Stimulated activated naive CD8-positive, alpha-beta T cell treated with anti-CD3 and anti-CD28 coated beads, Interleukin-15, amount 100 ng/mL, for 72 hours (primary cell): ENCODE results near the gene ZNF366.
"Not testable (repeated sequence)": the region's sequence is repeated elsewhere in the genome, so short reads cannot be mapped to it uniquely, and the experiment has no call there.

ENCODE experiments used
- ATAC-seq: fragments of 150-1000 bp; cut with Tn5 transposase; 2 replicates; pipeline ENCODE4 v1.10.0; 2021; ENCODE audit warnings: mild to moderate bottlenecking, moderate library complexity
- DNase-seq, 2 donors: peaks; one replicate each; pipeline ENCODE4 v3.0.0; 2021 to 2022
- H3K27ac Mint-ChIP-seq, 2 donors: one replicate each; pipeline ENCODE4 v1.8.0; 2022; ENCODE audit warnings: mild to moderate bottlenecking in 2 of 2, mixed read lengths in 2 of 2, moderate library complexity in 2 of 2
- H3K27me3 Mint-ChIP-seq: one replicate; pipeline ENCODE4 v1.8.0; 2022; ENCODE audit warnings: mixed read lengths
- H3K4me1 Mint-ChIP-seq: one replicate; pipeline ENCODE4 v1.8.0; 2022; ENCODE audit warnings: mild to moderate bottlenecking, mixed read lengths
- H3K4me3 Mint-ChIP-seq, 2 donors: one replicate each; pipeline ENCODE4 v1.8.0; 2022; ENCODE audit warnings: mild to moderate bottlenecking in 2 of 2, mixed read lengths in 2 of 2, moderate library complexity in 1 of 2
- H3K9me3 Mint-ChIP-seq, 2 donors: one replicate each; pipeline ENCODE4 v1.8.0; 2022; ENCODE audit warnings: mixed read lengths in 2 of 2

ZNF366 gene

GRCh38 chr5:72433522-72433921, 73.7 kb downstream of the ZNF366 start:
- H3K27me3 Mint-ChIP-seq, result peaks cover 34% of the 10 kb centered on the region
- H3K4me3 Mint-ChIP-seq, result no peak overlapping the region
- no peak overlapping the region for H3K27ac Mint-ChIP-seq
- DNase-seq, result no peak
- H3K9me3 Mint-ChIP-seq, result no peaks in the 10 kb centered on the region
- ATAC-seq, result no peak
- no peaks in the 10 kb centered on the region for H3K4me1 Mint-ChIP-seq

DNA sequence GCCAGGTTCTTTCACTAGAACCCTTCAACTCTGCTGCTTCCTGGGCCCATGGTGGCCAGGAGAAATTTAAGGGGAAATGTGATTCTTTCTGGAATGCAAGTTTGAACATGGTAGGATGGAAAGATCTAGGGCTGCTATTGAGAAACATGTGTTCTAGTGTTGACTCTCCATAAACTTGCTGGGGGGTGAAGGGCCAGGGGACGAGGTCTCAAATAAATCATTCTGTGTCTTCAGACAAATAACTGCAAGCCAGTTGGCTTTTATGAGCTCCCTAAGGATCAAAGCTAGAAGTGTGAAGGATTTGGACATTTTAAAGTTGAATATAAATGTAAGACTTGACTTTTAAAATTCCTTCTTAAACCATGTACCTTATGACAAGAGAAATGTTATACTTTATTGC, 78.5 kb downstream of the ZNF366 start:
- Mint-ChIP-seq H3K4me3 (no peak overlapping the region), H3K27me3 (peaks cover 32% of the 10 kb centered on the region), H3K4me1 (no peaks in the 10 kb centered on the region), H3K9me3 (no peaks in the 10 kb centered on the region), H3K27ac (no peak overlapping the region)
- DNase-seq (no peak), ATAC-seq (no peak)

DNA sequence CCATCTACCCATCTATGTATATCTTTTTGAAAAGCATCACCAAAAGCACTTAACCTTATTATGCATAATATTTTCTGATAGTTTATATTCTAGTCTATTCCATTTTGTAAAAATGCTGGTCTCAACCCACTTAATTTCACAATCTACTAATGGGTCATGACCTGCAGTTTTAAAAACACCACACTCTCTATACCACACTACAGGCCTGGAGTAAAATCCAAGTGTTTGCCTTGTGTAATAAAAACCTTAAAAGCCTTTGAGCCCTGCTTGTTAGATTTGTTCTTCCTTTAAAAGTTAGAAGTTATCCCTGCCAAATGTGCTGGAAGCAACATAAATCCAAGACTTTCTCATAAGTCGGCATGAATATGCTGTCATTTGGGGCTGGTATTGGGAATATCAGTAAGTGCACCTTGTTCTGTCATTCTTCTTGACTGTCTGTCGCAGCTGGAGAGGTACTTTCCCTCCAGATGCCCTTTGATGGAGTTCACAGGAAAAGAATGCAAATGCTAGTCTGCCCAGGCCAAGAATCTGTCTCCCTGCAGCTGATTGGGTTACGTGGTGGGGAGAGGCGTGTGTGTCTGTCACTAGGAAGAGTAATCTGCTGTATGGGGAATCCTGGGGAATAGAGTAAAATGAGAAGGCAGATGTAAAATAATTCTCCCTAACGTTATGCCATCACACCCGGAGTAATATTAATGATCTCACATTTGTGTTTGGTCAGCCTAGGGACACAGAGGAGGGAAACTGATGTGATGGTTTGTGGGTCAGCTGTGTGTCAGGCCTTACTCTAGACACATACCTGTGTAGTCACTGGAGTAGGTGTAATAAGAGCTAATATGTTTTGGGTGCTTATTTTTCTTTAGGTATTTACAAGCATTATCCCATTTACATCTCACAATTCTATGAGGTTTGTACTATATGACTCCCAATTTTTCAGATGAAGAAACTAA, 79.4 kb downstream of the ZNF366 start:
- H3K4me1 Mint-ChIP-seq, result no peaks in the 10 kb centered on the region
- no peak for ATAC-seq
- no peak for DNase-seq
- no peaks in the 10 kb centered on the region for H3K9me3 Mint-ChIP-seq
- H3K4me3 Mint-ChIP-seq, result no peak overlapping the region
- H3K27me3 Mint-ChIP-seq, result peaks cover 38% of the 10 kb centered on the region
- no peak overlapping the region for H3K27ac Mint-ChIP-seq

GRCh38 chr5:72427016-72427415, 80.2 kb downstream of the ZNF366 start:
- no peak for ATAC-seq
- Mint-ChIP-seq H3K4me1 (no peaks in the 10 kb centered on the region), H3K4me3 (no peak overlapping the region), H3K27ac (no peak overlapping the region), H3K27me3 (peaks cover 41% of the 10 kb centered on the region), H3K9me3 (no peaks in the 10 kb centered on the region)
- DNase-seq, result no peak

DNA sequence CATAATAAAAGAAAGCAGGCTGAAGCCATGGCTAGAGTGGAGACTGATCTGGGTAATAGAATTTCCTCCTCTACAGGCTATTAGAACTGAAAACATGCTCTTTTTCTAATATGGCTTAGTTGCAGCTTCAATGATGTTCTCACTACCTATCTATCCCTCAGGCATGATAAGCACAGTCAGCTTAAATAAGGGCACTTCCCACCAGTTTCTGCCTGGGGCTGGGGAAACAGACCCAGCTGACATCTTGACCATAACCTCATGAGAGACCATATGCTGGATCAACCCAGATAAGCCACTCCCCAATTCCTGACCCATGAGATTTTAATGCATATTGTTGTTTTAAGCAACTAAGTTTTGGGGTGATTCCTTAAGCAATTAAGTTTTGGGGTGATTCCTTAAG, 81.2 kb downstream of the ZNF366 start:
- peaks cover 41% of the 10 kb centered on the region for H3K27me3 Mint-ChIP-seq
- no peak for ATAC-seq
- no peaks in the 10 kb centered on the region for H3K4me1 Mint-ChIP-seq
- H3K9me3 Mint-ChIP-seq, result no peaks in the 10 kb centered on the region
- DNase-seq, result no peak
- H3K4me3 Mint-ChIP-seq, result no peak overlapping the region
- H3K27ac Mint-ChIP-seq, result no peak overlapping the region

GRCh38 chr5:72418271-72418670, 88.9 kb downstream of the ZNF366 start:
- no peaks in the 10 kb centered on the region for H3K4me1 Mint-ChIP-seq
- no peak for ATAC-seq
- H3K4me3 Mint-ChIP-seq, result no peak overlapping the region

DNA sequence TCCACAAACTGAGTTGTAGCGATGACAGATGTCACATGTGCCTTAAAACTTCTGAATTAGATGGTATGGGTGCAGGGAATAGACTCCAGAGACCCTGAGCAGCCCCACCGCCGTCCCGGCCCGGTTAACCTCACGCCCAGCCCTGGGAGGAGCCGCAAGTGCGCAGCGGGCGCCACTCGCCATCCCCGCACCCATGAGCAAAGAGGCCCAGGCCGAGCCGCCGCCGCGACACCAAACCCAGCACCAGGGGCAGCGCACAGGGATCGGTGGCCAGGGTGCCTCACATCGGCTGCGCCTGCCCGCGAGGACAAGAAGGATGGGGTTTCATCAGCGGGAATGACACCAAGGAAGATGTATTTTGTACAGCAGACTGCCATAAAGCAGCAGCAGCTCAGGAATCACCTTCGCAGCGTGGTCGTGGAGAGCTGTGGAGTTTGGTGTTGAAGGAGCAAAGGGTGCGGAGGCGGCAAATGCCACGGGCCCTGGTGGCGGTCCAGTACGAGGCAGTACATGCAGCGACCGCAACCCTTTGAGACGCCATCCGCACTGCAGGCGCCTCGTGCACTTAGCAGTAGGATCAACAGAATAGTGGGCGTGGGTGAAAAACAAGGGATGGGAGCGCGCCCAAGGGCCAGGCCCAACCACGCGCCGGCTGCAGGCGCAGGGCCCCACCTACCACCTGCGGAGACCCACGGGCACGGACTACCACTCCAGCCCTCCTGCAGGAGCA, 89.7 kb downstream of the ZNF366 start:
- H3K4me3 Mint-ChIP-seq, result no peak overlapping the region
- peaks cover 0 to 6% of the 10 kb centered on the region in 2 donors for H3K9me3 Mint-ChIP-seq
- ATAC-seq (peak; percentile 43), DNase-seq (no peak)
- H3K4me1 Mint-ChIP-seq, result no peaks in the 10 kb centered on the region
- H3K27ac Mint-ChIP-seq, result no peak overlapping the region
- H3K27me3 Mint-ChIP-seq, result peaks cover under 1% of the 10 kb centered on the region

More at GRCh38 chr5:72418271-72418670, 88.9 kb downstream of the ZNF366 start:
- H3K27me3 Mint-ChIP-seq, result peaks cover 9% of the 10 kb centered on the region
- H3K27ac Mint-ChIP-seq, result no peak overlapping the region
- no peak for DNase-seq
- peaks cover 0 to 6% of the 10 kb centered on the region in 2 donors for H3K9me3 Mint-ChIP-seq

DNA sequence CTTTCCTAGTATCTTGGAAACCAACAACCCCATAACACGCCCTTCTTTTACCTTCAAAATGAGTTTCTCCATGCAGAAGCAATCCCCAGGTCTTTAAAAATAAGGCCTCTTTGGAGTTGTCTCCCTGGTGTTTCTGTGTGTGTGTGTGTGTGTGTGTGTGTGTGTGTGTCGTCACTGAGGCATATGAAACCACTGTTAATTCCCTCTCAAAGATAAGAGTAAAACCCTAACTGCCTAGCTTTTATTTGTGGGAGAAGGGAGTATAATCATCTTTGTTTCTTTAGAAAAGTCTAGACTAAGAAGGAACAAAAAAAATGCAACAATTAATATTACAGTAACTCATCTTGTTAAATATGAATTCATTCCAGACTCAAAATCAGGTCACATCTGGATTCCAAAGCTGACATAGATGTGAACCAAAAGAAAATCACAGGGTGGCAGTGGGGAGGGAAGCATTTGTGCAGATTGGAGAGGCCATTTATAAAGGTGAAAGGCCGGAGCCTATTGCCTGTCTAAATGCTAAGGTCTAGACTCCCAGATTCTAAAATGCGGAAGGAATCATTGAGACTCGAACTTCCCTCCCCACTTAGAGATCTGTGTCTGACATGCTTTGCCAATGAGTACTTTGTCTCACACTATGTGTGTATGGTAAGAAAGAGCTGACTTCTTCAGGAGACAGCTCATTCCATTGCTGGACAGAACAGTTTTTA, 91.4 kb downstream of the ZNF366 start:
- H3K27me3 Mint-ChIP-seq, result no peaks in the 10 kb centered on the region
- H3K4me3 Mint-ChIP-seq, result no peak overlapping the region
- H3K9me3 Mint-ChIP-seq, result peaks cover 0 to 6% of the 10 kb centered on the region in 2 donors
- DNase-seq (no peak), ATAC-seq (no peak)
- no peak overlapping the region for H3K27ac Mint-ChIP-seq
- H3K4me1 Mint-ChIP-seq, result no peaks in the 10 kb centered on the region

- no peaks in the 10 kb centered on the region for H3K4me1 Mint-ChIP-seq
- DNase-seq, result no peak
- no peak overlapping the region for H3K27ac Mint-ChIP-seq
- no peak overlapping the region for H3K4me3 Mint-ChIP-seq
- ATAC-seq, result no peak
- H3K27me3 Mint-ChIP-seq, result no peaks in the 10 kb centered on the region
- H3K9me3 Mint-ChIP-seq, result peaks cover 0 to 3% of the 10 kb centered on the region in 2 donors
These were observed 94.7 kb downstream of the ZNF366 start for GRCh38 chr5:72412283-72413055.

GRCh38 chr5:72410688-72411295, 96.4 kb downstream of the ZNF366 start:
- H3K27me3 Mint-ChIP-seq, result no peaks in the 10 kb centered on the region
- H3K27ac Mint-ChIP-seq, result no peak overlapping the region
- H3K4me1 Mint-ChIP-seq, result no peaks in the 10 kb centered on the region
- H3K9me3 Mint-ChIP-seq, result no peaks in the 10 kb centered on the region
- DNase-seq (no peak), ATAC-seq (no peak)
- H3K4me3 Mint-ChIP-seq, result no peak overlapping the region

GRCh38 chr5:72408603-72409002, 98.6 kb downstream of the ZNF366 start:
- DNase-seq, result no peak
- no peaks in the 10 kb centered on the region for H3K4me1 Mint-ChIP-seq
- H3K4me3 Mint-ChIP-seq, result no peak overlapping the region
- peaks cover 7 to 10% of the 10 kb centered on the region in 2 donors for H3K9me3 Mint-ChIP-seq
- H3K27me3 Mint-ChIP-seq, result no peaks in the 10 kb centered on the region
- no peak for ATAC-seq
- H3K27ac Mint-ChIP-seq, result no peak overlapping the region

DNA sequence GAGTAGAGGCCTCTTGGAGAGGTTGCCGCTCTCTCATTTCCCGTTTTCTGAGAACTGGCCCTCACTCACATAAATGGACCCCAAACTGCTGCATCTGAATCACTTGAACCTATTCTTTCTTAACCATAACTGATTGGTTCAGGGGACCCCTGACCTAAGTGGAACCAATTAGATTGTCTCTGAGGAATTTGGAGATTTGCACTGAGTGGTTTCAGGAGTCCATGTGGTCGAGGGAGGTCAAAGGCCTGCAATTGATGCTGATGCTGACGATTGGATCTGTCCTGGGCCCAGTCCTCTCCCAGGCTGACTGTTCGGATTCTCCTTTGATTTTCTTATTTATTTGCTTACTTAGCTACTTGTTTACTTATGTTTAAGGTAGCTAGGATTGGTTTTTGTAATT, 99.1 kb downstream of the ZNF366 start:
- ATAC-seq (no peak), DNase-seq (no peak)
- H3K4me3 Mint-ChIP-seq, result no peak overlapping the region
- no peak overlapping the region for H3K27ac Mint-ChIP-seq
- no peaks in the 10 kb centered on the region for H3K4me1 Mint-ChIP-seq
- no peaks in the 10 kb centered on the region for H3K27me3 Mint-ChIP-seq
- peaks cover 7 to 10% of the 10 kb centered on the region in 2 donors for H3K9me3 Mint-ChIP-seq

- H3K4me1 Mint-ChIP-seq, result no peaks in the 10 kb centered on the region
- DNase-seq (no peak), ATAC-seq (no peak)
- H3K27ac Mint-ChIP-seq, result no peak overlapping the region
- H3K9me3 Mint-ChIP-seq, result peaks cover 7 to 10% of the 10 kb centered on the region in 2 donors
- H3K27me3 Mint-ChIP-seq, result no peaks in the 10 kb centered on the region
- no peak overlapping the region for H3K4me3 Mint-ChIP-seq
These were observed 99.7 kb downstream of the ZNF366 start for GRCh38 chr5:72407541-72407940.

GRCh38 chr5:72407078-72407477, 100.1 kb downstream of the ZNF366 start:
- DNase-seq (no peak), ATAC-seq (no peak)
- Mint-ChIP-seq H3K27me3 (no peaks in the 10 kb centered on the region), H3K9me3 (peaks cover 7 to 10% of the 10 kb centered on the region in 2 donors), H3K4me3 (no peak overlapping the region), H3K27ac (no peak overlapping the region), H3K4me1 (no peaks in the 10 kb centered on the region)

DNA sequence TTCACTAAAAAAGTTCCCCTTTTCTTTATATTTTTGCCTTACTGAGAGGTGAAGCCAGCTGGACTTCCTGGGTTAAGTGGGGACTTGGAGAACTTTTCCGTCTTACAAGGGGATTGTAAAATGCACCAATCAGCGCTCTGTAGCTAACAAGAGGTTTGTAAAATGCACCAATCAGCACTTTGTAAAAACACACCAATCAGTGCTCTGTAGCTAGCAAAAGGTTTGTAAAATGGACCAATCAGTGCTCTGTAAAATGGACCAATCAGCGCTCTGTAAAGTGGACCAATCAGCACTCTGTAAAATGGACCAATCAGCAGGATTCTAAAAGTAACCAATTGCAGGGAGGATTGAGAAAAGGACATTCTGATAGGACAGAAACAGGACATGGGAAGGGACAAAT, 102.4 kb downstream of the ZNF366 start:
- not testable (repeated sequence) for ATAC-seq, DNase-seq, H3K4me1 Mint-ChIP-seq, H3K4me3 Mint-ChIP-seq, H3K27me3 Mint-ChIP-seq, H3K27ac Mint-ChIP-seq
- H3K9me3 Mint-ChIP-seq, result peaks cover 20 to 26% of the 10 kb centered on the region in 2 donors
